Adipose tissue (tissue), 3 donors: ENCODE measurements around the gene SLC16A2. TPM values are rescaled to one million over a fixed set of nuclear protein-coding genes. Genes with fewer than 3 reads are reported as not detected.

Experiments
- H3K27ac ChIP-seq: one replicate; pipeline ENCODE4 v1.5.1; 2013; ENCODE audit warnings: low read depth, low read length
- WGBS, 3 donors: extraction: QIAGEN DNeasy Blood & Tissue Kit; methylation state at CpG; one replicate each; pipeline ENCODE4 v1.1.7; 2013; 5-methylcytosine and 5-hydroxymethylcytosine counted together
- polyA plus RNA-seq, 3 donors: library from polyadenylated mRNA; stranded (reverse); fragments of 200-250 nt; gene quantifications; one replicate each; pipeline ENCODE4 v1.2.3, GENCODE V29; 2013
- donor health status: healthy with polysubstance abuse.
- donor health status: Bipolar disorder and iron deficiency.
- donor health status: healthy.

The SLC16A2 gene
- polyA plus RNA-seq, 3 donors = 2.9 to 8.8 (median 8.0) TPM

DNA sequence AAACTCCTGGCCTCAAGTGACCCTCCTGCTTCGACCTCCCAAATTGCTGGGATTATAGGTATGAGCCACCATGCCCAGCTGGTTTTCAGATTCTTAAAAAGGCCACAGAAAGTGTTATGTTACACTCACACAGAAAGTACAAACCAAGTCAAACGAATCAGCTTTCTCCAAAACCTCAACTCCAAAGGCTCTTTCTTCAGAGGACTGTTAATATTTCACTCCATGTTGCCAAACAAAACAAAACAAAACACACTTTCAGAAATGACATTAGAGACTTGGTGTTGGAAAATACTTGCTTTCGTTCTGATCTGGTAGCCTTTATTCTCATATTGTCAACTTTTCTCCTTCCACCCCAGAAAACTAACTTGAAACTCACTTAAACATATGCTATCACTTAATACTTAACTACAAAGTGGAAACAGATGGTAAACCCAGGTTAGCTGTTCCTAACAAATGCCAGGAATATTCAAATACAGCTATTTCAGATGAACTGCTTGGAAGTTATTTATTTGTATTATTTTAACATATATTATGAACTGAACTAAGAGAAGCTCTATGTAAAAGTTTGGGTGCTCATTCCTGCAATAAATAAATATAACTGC lies 158.4 kb downstream of the SLC16A2 start:
- no peak overlapping the region for H3K27ac ChIP-seq
- WGBS, 3 donors = 50 to 83% (median 62%) methylated on average over 3 of the region's 3 CpGs

Other genes starting within 250 kb of the SLC16A2 start
- not detected for gene ZCCHC13, start 117.3 kb upstream of the SLC16A2 start, polyA plus RNA-seq
- 10 to 100 TPM in 1 of 3 donors, 1 to 10 TPM in 2; 3.5 to 10.3 (median 9.2) TPM for gene RLIM, start 193.1 kb downstream of the SLC16A2 start, polyA plus RNA-seq